AG20443 (cell line): ENCODE data around the gene RUVBL1.

ENCODE experiments used
- DNase-seq: peaks from one replicate; pipeline ENCODE4 v3.0.0; 2012; ENCODE audit warnings: low spot score, mixed read lengths

The RUVBL1 gene

DNA sequence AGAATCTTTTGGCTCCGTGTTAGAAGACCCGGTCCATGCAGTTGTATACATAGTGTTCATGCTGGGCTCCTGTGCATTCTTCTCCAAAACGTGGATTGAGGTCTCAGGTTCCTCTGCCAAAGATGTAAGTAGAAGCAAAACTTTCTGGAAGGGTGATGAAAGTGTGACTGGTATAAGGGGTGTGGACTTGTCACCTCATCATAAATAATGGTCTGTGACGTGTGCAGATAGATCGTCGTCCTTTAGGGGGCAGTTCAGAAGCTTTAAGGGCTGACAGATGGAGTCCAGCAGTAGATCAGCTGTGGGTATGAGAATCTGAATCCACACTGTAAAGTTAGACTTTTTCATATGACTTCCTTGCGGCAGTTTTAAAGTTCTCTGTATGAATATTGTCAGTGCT lies 56.1 kb downstream of the RUVBL1 start:
- no peak for DNase-seq

DNA sequence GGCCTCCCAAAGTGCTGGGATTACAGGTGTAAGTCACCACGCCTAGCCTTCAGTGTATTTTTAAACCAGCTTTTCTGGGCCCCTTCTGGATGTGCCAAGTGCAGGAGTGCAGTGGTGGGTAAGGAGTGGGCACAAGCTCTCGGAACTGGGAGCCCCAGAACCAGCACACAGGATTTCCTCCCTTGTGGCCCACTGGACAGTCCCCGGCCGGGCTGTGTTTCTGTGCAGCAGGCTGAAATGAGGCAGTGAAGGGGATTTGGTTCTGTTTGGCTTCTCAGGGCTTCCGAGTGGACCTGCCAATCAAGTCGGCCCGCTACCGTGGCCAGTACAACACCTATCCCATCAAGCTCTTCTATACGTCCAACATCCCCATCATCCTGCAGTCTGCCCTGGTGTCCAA lies 56.9 kb downstream of the RUVBL1 start:
- no peak for DNase-seq

DNA sequence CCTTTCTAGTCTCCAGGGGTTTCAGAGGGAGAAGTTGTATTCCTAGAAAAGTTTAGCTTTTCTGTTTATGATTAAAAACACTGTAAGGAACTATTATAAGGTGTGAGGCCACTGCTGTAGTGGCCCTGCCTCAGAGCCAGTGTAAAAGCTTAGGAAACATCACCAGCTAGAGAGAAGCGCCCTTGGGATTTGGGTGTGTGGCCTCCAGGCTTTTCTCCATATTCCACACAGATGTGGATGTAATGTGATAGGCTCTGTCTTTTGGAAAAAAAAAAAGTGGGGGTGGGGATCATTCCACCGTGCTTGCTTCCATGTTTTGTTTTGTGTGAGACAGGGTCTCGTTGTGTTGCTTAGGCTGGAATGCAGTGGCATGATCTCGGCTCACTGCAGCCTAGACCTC lies 57.5 kb downstream of the RUVBL1 start:
- no peak for DNase-seq

DNA sequence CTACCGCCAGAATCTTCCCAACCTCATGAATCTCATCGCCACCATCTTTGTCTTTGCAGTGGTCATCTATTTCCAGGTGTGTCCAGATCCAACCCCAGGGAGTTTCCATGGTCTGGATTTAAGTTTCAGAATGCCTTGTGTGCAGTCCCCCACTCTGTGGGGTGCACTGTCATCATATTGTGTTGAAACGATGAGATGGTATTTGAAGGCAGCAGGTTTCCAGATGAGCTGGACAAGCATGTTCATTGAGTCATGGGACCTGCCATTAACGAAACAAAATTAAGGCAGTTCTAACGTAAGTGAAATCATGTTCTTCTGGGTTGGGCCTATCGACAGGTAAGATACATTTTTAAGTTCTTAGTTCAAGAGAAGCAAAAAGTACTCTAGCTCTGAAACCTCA lies 58.6 kb downstream of the RUVBL1 start:
- no peak for DNase-seq

DNA sequence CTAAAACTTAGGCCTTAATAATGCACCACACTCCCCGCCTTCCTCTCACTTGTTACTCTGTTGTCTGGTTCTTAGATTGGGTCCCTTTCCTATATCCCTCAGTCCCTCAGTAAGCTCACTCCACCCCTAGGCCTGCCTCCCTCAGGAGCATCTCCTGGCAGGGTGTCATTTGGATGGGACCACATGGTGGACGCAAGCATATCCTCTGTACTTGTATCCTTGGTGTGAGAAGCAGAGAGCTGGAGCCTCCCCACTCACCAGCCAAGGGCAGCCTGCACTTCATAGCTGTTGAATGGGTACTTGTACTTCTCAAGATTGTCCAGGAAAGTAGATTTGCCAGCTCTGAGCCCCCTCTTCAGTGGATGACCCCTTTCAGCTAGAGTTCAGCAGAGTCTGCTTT lies 59.7 kb downstream of the RUVBL1 start:
- DNase-seq = no peak

DNA sequence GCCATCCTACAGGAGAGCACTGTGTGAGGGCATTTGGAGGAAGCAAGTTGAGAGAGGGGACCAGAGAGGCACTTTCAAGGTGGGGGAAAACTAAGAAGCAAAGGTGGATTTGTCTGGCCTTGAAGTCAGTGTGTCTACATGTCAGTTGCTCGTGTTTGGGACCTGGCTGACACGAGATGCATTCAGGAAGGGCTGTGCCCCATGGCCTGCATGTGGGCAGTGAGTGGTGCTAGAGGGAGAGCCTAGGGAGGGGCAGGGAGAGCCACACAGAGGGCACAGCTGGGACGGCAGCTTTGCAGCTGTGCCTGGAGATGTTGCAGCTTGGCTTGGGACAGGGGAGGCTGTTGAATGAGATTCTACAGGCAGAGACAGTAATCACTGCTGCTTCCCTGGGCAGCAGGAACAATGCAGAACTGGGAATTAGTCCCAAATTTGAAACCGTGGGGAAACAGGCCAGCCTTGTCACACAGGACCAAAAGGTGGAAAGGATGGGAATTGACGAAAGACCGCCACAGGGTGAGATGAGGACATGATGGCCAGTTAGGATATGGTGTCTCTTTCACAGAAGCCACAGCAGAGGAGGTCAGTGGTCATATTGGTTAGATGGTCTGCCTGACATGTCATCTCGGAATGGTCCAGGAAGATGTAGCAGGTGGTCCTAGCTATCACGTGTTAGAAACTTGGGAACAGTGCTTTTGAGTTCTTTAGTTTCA lies 61.4 kb downstream of the RUVBL1 start:
- DNase-seq = no peak

DNA sequence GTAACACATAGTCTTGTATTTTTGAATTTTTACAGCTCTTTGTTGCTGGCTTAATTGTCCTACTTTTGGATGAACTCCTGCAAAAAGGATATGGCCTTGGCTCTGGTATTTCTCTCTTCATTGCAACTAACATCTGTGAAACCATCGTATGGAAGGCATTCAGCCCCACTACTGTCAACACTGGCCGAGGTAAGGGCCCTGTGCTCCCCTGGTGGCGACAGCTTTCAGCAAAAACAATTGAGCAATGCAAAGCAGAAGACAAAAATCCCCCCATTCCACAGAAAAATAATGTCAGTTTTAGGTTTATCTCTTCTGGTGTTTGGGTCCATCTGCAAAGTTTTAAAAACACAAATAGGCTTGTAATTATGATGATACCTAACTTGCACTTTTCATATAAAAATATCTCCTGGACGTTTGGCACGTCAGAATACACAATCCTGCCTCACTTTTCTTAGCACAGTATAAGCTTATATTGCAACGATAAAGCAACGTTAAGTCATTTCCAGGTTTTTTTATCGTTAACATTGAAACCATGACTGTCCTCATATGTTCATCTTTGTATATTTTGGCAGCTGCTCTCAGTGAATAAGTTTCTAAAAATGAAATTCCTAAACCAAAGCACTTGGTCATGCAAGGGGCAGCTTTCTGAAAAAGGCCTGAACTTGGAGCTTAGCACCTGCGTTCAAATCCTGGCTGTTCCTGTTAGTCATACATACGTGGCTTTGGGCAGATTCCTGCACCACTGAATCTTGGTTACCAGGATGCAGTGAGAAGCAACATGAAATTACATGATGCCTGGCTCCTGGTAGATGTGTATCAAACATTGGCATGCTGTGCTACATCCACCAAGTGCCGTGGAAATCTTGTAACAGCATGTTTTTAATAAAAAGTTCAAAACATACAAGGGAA lies 62.9 kb downstream of the RUVBL1 start:
- DNase-seq = peak; percentile 84

DNA sequence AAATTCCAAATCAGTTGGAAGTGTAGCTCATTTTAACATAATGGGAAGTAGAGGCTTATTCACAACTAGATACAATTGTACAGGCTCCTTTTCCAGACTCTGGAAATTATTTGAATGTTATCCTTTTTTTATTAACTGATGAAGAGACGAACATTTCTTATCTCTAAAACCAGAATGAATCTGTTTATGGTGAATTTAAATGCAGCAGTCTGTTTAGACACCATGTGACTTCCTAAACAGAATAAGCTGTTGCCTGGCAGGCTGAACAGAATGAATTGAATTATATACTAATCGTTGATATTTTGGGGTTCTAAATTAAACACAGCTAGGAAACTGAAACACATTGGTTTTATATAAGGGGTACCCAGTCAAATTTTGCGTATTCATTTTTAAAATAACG lies 67.4 kb downstream of the RUVBL1 start:
- DNase-seq = no peak

DNA sequence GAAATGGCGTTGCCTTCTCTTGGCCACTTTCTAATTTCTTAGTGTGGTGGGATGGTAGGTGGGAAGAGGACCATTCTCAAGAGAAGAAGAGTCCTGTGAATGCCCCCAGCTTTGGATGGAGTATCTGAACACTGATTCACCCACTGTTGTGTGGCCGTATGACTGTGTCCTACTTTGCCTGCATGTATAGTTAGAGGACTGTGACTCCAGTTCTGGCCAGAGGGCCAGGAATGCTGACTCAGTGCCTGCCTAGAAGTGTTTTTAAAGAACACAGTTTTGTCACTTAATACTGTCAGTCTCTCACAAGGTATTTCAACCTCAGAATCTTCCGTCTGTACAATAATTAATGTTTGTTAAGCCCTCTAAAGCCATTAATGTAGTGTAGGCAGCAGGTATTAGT lies 69.2 kb downstream of the RUVBL1 start:
- peak; percentile 56 for DNase-seq

DNA sequence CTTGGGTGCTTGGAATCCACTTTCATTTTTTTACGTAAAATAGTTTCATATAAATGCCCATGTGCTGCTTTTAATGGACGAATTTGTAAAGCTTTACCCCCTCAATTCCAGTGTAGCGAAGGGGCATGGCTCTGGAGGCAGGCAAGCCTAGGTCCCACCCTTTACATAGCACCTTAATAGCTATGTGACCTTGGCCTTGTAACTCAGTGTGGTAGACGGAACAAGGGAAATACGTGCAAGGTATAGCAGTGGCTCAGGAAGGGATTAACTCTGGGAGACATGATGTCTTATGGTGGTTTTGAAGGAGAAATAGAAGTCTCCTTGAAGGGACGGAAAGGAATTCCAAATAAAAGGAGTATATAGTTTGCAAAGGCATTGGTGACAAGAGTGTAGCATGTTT lies 70.0 kb downstream of the RUVBL1 start:
- no peak for DNase-seq

DNA sequence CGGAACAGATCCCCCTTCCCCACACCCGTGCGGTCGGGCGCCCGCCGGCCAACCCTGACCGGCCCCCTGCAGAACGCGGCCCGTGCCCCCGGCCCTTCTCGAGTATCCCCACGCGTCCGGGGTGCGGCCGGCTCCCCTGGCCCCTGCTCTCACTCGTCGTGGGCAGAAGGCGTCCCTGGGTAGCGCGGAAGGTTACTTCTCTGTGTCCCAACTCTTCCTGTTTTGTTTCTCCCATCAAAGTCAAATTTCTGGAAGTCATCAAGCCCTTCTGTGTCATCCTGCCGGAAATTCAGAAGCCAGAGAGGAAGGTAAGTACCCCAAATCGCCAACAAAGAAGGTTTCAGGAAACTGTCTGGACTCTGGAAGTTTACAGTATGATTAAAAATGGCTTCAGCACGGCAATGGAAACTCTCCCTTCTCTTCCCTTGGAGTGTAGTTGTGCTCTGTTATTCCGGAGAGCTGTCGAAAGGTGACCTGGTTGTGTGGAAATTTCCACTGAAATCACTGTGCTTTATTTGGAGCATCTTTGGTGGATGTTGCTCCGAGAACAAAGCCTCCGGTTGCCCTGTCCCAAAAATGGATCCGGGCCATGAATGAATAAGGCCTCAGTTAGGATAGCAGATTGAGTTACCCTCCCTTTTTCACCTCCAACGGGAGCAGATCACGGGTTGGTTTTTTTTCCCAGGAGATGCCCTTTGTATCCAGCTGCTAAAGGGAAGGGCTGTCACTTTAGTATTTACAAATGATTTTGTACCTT lies 70.8 kb downstream of the RUVBL1 start:
- DNase-seq = peak; percentile 26

DNA sequence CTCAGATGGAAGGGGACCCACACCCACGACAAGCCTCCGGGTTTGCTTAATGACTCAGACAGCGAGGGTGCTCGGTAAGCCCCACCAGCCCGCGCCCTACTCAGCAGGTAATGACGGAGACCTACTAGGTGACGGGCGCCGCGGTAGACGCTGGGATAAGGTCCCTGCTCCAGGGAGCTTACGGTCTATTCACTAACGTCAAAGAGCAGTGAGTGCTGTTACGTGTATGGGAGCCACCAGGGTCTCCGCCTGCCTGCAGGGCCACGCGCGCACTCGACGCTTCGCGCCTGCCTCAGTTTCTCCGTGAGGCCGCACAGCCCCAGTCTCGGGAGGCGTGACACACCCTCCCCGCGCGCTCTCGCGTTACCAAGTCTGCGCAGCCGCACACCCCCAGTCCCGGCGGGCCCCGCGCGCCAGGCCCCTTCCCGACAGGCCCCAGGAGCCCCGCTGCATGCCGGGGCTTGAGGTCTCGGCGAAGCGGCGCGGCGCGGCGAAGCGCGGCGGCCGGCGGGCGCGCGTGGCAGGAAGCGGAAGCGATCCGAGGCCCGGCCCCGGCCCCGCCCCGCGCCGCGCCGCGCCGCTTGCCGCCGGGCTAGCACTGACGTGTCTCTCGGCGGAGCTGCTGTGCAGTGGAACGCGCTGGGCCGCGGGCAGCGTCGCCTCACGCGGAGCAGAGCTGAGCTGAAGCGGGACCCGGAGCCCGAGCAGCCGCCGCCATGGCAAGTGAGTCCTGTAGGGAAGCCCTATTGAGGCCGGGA lies 71.6 kb downstream of the RUVBL1 start, which contains the start of gene SEC61A1:
Gene SEC61A1, plus strand, starts transcription at position 601 of the 758 bp plus-strand sequence. Its CDS starts 116 bp downstream, at position 717.
- peak; percentile 100 for DNase-seq

DNA sequence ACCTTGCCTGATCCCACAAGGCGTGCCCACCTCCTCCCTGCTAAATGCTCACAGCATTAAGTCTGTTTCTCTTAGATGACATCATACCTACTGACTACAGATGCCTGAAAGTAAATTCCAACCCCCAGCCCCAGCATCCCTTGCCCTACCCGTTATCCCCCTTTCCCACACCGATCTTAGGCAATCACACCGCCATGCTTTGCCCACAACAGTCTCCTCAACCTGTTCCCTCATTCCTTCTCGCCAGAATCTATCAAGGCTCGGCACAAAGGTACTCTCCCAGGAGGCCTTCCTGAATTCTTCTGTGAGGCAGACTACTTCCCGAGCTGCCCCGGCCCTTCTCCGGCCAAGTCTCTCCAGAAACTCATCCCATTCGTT lies 72.2 kb downstream of the RUVBL1 start:
- no peak for DNase-seq

DNA sequence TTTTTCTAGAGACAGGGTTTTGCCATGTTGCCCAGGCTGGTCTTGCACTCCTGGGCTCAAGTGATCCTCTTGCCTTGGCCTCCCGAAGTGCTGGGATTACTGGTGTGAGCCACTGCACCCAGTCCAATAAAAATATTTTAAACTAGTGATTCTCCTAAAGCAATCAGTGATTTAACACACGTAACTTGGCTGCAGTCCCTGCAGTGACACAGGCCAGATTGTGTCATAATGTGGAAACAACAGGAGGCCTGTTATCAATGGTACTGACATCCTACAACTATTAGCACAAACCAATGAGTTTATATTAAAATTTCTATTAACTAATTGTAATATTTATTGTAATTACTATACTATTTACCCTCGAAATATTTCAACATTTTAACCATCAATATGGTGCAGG lies 73.0 kb downstream of the RUVBL1 start:
- DNase-seq = no peak

DNA sequence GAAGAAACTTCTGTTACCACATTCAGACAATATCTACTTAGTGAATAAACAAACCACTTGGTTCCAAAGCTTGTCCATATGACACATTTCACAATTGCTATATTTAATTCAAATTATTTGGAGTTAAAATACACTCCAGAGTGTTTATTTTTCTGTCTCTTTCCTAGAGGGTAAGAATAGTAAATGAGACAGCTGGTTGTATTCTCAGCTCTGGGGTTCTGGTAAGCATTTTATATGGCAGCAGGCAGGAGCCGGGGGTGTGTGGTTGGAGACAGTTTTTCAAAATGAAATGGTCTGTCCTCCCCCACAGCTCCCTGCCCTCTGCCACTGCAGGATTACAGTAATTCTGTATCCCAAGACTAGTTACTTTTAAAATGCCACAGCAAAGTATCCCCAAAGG lies 82.3 kb downstream of the RUVBL1 start:
- DNase-seq = no peak

DNA sequence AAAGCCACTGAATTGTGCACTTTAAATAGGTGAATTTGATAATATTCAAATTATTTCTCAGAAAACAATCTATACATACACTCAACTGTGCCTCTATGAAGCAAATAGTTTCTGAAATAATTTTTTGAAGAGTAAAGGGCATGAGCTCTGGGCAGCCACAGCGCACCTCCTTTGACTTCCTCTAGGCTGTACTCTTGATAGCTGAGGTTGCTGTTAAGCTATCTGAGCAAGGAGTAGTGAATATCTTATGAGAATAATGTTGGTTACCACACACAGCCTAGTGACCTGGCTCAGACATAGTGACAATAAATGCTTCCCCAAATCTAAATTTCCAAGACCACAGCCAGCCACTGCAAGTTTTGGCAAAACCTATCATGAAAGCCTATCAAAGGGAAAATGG lies 83.0 kb downstream of the RUVBL1 start:
- no peak for DNase-seq

DNA sequence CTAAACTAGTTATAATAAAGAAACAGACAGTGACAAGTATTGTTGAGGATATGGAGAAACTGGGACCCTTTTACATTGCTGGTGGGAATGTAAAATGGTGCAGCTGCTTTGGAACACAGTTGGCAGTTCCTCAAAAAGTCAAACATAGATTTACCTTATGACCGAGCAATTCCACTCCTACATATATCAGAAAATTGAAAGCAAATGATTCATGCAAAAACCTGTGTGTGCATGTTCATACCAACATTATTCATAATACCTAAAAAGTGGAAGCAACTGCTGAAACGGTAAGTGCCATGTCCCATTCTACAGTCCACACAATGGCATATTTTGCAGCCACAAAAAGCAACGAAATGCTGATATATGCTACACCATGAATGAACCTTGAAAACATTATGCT lies 83.6 kb downstream of the RUVBL1 start:
- no peak for DNase-seq

DNA sequence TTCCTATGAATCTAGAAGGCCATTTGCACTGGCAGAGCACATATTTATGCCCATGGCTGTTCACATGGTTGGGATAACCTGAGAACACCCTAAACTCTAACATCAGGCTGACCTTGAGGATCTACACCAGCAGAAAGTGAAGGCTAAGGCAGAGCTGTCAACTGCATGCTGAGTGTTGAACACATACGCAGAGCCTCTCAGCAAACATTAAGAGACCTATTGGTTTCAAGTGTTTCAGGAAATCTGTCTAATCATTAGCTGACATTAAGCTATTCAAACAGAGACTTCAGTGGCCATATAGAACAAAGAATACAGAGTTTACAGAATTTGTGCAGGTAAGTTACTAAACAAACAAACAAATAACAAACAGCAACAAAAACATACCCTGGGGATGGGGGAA lies 87.5 kb downstream of the RUVBL1 start:
- no peak for DNase-seq

DNA sequence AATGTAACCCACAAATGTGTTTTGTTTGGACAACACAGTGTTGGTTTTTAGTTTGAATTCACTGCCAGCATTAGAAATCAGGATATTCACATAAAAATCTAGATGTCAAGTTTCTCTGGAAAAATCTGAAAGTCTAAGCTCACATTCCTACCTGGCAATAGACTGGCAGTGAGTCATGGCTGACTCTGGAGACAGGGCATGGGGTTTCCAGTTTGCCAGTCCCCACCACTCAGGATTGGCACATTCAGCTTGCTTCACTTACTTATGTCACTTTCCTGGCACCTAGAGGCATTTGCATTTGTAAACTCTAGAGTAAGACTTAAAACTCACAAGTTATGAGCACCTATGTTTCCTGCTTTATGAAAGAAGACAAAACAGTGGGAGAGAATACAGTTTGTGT lies 90.5 kb downstream of the RUVBL1 start:
- DNase-seq = no peak
